Measurements from ENCODE around the gene LARGE1. TPM values are rescaled to one million over a fixed set of nuclear protein-coding genes. Genes with fewer than 3 reads are reported as not detected.

The LARGE1 gene
- total and polyA plus RNA-seq, 4 experiments from 2014 or later, result 0.06 to 1.1 (median 1.0) TPM; not detected in 1

- DNase-seq, result no peak
- Mint-ChIP-seq H3K27me3 (peaks cover 0 to 1% of the 10 kb centered on the region in 2 donors), H3K9me3 (peaks cover 0 to 12% (median 2%) of the 10 kb centered on the region in 8 donors), H3K27ac (peak overlapping the region in 1 of 7 donors; percentile 10), H3K4me1 (no peaks in the 10 kb centered on the region), H3K4me3 (no peak overlapping the region), H3K36me3 (no peaks in the 10 kb centered on the region)
- ChIA-PET POLR2A (ENCODE audit: partially characterized antibody) (interaction anchor here (0.7 kb wide), 1 partner anchor 45 kb away, joined by 3 read pairs; no protein-coding TSS in a partner anchor), CTCF (ENCODE audit: partially characterized antibody) (interaction anchor here (0.7 to 0.9 kb wide), 2 partner anchors 14 to 28 kb away, joined by 3 read pairs; no protein-coding TSS in a partner anchor)
- Histone ChIP-seq H3K27ac (ENCODE audit: low read depth, low read length) (no peak overlapping the region), H3K4me1 (ENCODE audit: insufficient read depth, low read length) (no peaks in the 10 kb centered on the region), H3K27me3 (ENCODE audit: insufficient read depth, low read length) (no peaks in the 10 kb centered on the region), H3K9me3 (ENCODE audit: control insufficient read depth in 1 of 2, low read length in 2 of 2) (no peaks in the 10 kb centered on the region), H3K4me3 (ENCODE audit: low read length in 2 of 2) (no peak overlapping the region), H3K36me3 (ENCODE audit: insufficient read depth, low read length) (no peaks in the 10 kb centered on the region)
- intact Hi-C loops (cut with micrococcal nuclease), result no loop called here
These were observed 401.0 kb downstream of the LARGE1 start for GRCh38 chr22:33519071-33519973.

DNA sequence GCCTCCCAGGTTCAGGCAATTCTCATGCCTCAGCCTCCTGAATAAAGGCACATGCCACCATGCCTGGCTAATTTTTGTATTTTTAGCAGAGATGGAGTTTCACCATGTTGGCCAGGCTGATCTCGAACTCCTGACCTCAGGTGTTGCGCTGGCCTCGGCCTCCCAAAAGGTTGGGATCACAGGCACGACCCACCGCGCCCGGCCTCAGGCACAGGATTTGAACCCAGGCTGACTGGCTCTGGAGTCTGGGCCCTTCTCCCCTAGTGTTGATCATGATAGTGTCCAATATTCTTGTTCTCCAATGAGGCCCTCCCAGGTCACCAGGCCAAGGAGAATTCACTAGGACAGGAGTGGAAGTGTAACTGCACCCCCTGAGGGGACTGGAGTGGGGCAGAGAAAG lies 401.9 kb downstream of the LARGE1 start:
- Mint-ChIP-seq H3K36me3 (no peaks in the 10 kb centered on the region), H3K27ac (no peak overlapping the region), H3K4me3 (no peak overlapping the region), H3K27me3 (peaks cover 0 to 1% of the 10 kb centered on the region in 2 donors), H3K4me1 (no peaks in the 10 kb centered on the region), H3K9me3 (peaks cover 0 to 12% (median 1%) of the 10 kb centered on the region in 8 donors)
- intact Hi-C loops (cut with micrococcal nuclease), result no loop called here
- H3K4me3 ChIP-seq (ENCODE audit: low read length in 2 of 2), result no peak overlapping the region
- no peak for DNase-seq
- H3K4me1 ChIP-seq (ENCODE audit: insufficient read depth, low read length), result no peaks in the 10 kb centered on the region
- no peaks in the 10 kb centered on the region for H3K36me3 ChIP-seq (ENCODE audit: insufficient read depth, low read length)
- no peaks in the 10 kb centered on the region for H3K27me3 ChIP-seq (ENCODE audit: insufficient read depth, low read length)
- no peaks in the 10 kb centered on the region for H3K9me3 ChIP-seq (ENCODE audit: control insufficient read depth in 1 of 2, low read length in 2 of 2)
- POLR2A ChIA-PET (ENCODE audit: partially characterized antibody), result interaction anchor here (0.7 kb wide), 1 partner anchor 46 kb away, joined by 3 read pairs; no protein-coding TSS in a partner anchor
- CTCF ChIA-PET (ENCODE audit: partially characterized antibody), result interaction anchor here (0.9 kb wide), 1 partner anchor 15 kb away, joined by 3 read pairs; no protein-coding TSS in a partner anchor
- no peak overlapping the region for H3K27ac ChIP-seq (ENCODE audit: low read depth, low read length)

GRCh38 chr22:33515795-33516194 lies 404.5 kb downstream of the LARGE1 start:
- Mint-ChIP-seq H3K9me3 (peaks cover 0 to 11% (median 0%) of the 10 kb centered on the region in 8 donors), H3K4me1 (no peaks in the 10 kb centered on the region), H3K4me3 (no peak overlapping the region), H3K27ac (no peak overlapping the region), H3K27me3 (peaks cover 0 to 1% of the 10 kb centered on the region in 2 donors), H3K36me3 (no peaks in the 10 kb centered on the region)
- POLR2A ChIA-PET (ENCODE audit: partially characterized antibody), result no interaction called here
- H3K36me3 ChIP-seq (ENCODE audit: insufficient read depth, low read length), result no peaks in the 10 kb centered on the region
- no peak overlapping the region for H3K4me3 ChIP-seq (ENCODE audit: low read length in 2 of 2)
- H3K27me3 ChIP-seq (ENCODE audit: insufficient read depth, low read length), result no peaks in the 10 kb centered on the region
- no peak overlapping the region for H3K27ac ChIP-seq (ENCODE audit: low read depth, low read length)
- H3K9me3 ChIP-seq (ENCODE audit: control insufficient read depth in 1 of 2, low read length in 2 of 2), result no peaks in the 10 kb centered on the region
- no peaks in the 10 kb centered on the region for H3K4me1 ChIP-seq (ENCODE audit: insufficient read depth, low read length)
- CTCF ChIA-PET (ENCODE audit: partially characterized antibody), result interaction anchor here (1.2 kb wide), 1 partner anchor 13 kb away, joined by 4 read pairs; no protein-coding TSS in a partner anchor
- no peak for DNase-seq
- intact Hi-C loops (cut with micrococcal nuclease), result no loop called here

GRCh38 chr22:33513388-33514338 lies 406.6 kb downstream of the LARGE1 start:
- CTCF ChIA-PET (ENCODE audit: partially characterized antibody), result no interaction called here
- no peaks in the 10 kb centered on the region for H3K36me3 ChIP-seq (ENCODE audit: insufficient read depth, low read length)
- POLR2A ChIA-PET (ENCODE audit: partially characterized antibody), result no interaction called here
- H3K9me3 Mint-ChIP-seq, result peaks cover 0 to 14% (median 0%) of the 10 kb centered on the region in 8 donors
- no peak overlapping the region for H3K27ac ChIP-seq (ENCODE audit: low read depth, low read length)
- DNase-seq, result no peak
- H3K9me3 ChIP-seq (ENCODE audit: control insufficient read depth in 1 of 2, low read length in 2 of 2), result no peaks in the 10 kb centered on the region
- H3K27ac Mint-ChIP-seq, result no peak overlapping the region
- no peaks in the 10 kb centered on the region for H3K4me1 Mint-ChIP-seq
- H3K27me3 Mint-ChIP-seq, result peaks cover 0 to 1% of the 10 kb centered on the region in 2 donors
- intact Hi-C loops (cut with micrococcal nuclease), result no loop called here
- no peak overlapping the region for H3K4me3 ChIP-seq (ENCODE audit: low read length in 2 of 2)
- H3K27me3 ChIP-seq (ENCODE audit: insufficient read depth, low read length), result no peaks in the 10 kb centered on the region
- no peak overlapping the region for H3K4me3 Mint-ChIP-seq
- H3K36me3 Mint-ChIP-seq, result no peaks in the 10 kb centered on the region
- H3K4me1 ChIP-seq (ENCODE audit: insufficient read depth, low read length), result no peaks in the 10 kb centered on the region

- Histone ChIP-seq H3K4me3 (ENCODE audit: low read length in 2 of 2) (no peak overlapping the region), H3K36me3 (ENCODE audit: insufficient read depth, low read length) (no peaks in the 10 kb centered on the region), H3K9me3 (ENCODE audit: control insufficient read depth in 1 of 2, low read length in 2 of 2) (no peaks in the 10 kb centered on the region), H3K4me1 (ENCODE audit: insufficient read depth, low read length) (no peaks in the 10 kb centered on the region), H3K27me3 (ENCODE audit: insufficient read depth, low read length) (no peaks in the 10 kb centered on the region), H3K27ac (ENCODE audit: low read depth, low read length) (no peak overlapping the region)
- no peaks in the 10 kb centered on the region for H3K36me3 Mint-ChIP-seq
- no peak for DNase-seq
- no peak overlapping the region for H3K4me3 Mint-ChIP-seq
- intact Hi-C loops (cut with micrococcal nuclease), result no loop called here
- H3K4me1 Mint-ChIP-seq, result no peaks in the 10 kb centered on the region
- H3K27ac Mint-ChIP-seq, result no peak overlapping the region
- peaks cover 0 to 11% (median 0%) of the 10 kb centered on the region in 8 donors for H3K9me3 Mint-ChIP-seq
- CTCF ChIA-PET (ENCODE audit: partially characterized antibody), result interaction anchor here (1.8 kb wide), 1 partner anchor 8 kb away, joined by 3 read pairs; no protein-coding TSS in a partner anchor
- POLR2A ChIA-PET (ENCODE audit: partially characterized antibody), result no interaction called here
- peaks cover 0 to 1% of the 10 kb centered on the region in 2 donors for H3K27me3 Mint-ChIP-seq
These were observed 407.4 kb downstream of the LARGE1 start for GRCh38 chr22:33512908-33513307.

DNA sequence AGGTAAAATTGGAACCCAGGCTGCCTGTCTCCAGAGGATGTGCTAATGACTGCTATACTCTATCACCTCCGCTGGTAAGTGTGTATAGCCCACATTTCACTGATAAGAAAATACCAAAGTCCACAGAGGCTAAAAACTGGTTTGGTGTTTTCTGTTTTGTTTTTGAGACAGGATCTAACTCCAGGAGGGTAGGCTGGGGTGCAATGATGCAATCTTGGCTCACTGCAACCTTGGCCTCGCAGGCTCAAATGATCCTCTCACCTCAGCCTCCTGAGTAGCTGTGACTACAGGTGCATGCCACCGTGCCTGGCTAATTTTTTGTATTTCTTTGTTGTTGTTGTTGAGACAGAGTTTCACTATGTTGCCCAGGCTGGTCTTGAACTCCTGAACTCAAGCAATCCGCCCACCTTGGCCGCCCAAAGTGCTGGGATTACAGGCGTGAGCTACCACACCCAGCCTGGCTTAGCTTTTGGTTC lies 409.8 kb downstream of the LARGE1 start:
- H3K36me3 ChIP-seq (ENCODE audit: insufficient read depth, low read length), result no peaks in the 10 kb centered on the region
- POLR2A ChIA-PET (ENCODE audit: partially characterized antibody), result no interaction called here
- DNase-seq, result no peak
- Mint-ChIP-seq H3K36me3 (no peaks in the 10 kb centered on the region), H3K27me3 (no peaks in the 10 kb centered on the region), H3K9me3 (peaks cover 0 to 7% (median 0%) of the 10 kb centered on the region in 8 donors), H3K4me3 (no peak overlapping the region), H3K27ac (no peak overlapping the region), H3K4me1 (no peaks in the 10 kb centered on the region)
- no peaks in the 10 kb centered on the region for H3K27me3 ChIP-seq (ENCODE audit: insufficient read depth, low read length)
- H3K4me1 ChIP-seq (ENCODE audit: insufficient read depth, low read length), result no peaks in the 10 kb centered on the region
- no peak overlapping the region for H3K27ac ChIP-seq (ENCODE audit: low read depth, low read length)
- H3K9me3 ChIP-seq (ENCODE audit: control insufficient read depth in 1 of 2, low read length in 2 of 2), result no peaks in the 10 kb centered on the region
- no peak overlapping the region for H3K4me3 ChIP-seq (ENCODE audit: low read length in 2 of 2)
- CTCF ChIA-PET (ENCODE audit: partially characterized antibody), result no interaction called here
- intact Hi-C loops (cut with micrococcal nuclease), result no loop called here
